Measurements from ENCODE around the gene GATA3. TPM values are rescaled to one million over a fixed set of nuclear protein-coding genes. Genes with fewer than 3 reads are reported as not detected.
A peak's percentile ranks its signal among the peaks of the same experiment; 100 is the strongest.

The GATA3 gene
- polyA plus RNA-seq, 1 donor from 2014 or later = not detected

- Histone ChIP-seq H3K4me2 (ENCODE audit: low read length) (no peak overlapping the region), H3K79me2 (replicated peaks; ENCODE audit: insufficient read depth, low read length) (no peaks in the 10 kb centered on the region), H2AFZ (ENCODE audit: low read depth, low read length) (no peak overlapping the region), H3K9me2 (ENCODE audit: insufficient read depth, low read length) (no peaks in the 10 kb centered on the region), H3K27me3 (ENCODE audit: insufficient read depth, low read depth, low read length) (peaks cover 100% of the 10 kb centered on the region), H3K9ac (ENCODE audit: low read length) (no peak overlapping the region), H3F3A (ENCODE audit: insufficient read depth, low read length, poor library complexity, severe bottlenecking) (no peaks in the 10 kb centered on the region), H3K36me3 (ENCODE audit: insufficient read depth, low read length) (no peaks in the 10 kb centered on the region), H3K27ac (ENCODE audit: low read length) (no peak overlapping the region), H3K4me3 (ENCODE audit: low read length) (no peak overlapping the region), H3K9me3 (ENCODE audit: low read length) (no peaks in the 10 kb centered on the region), H4K20me1 (ENCODE audit: insufficient read depth) (no peaks in the 10 kb centered on the region)
- TF ChIP-seq SMC3 (conservative IDR thresholded peaks at IDR 0.05; ENCODE audit: poor library complexity) = no peak
- peak; percentile 31 for TF ChIP-seq RAD21 (conservative IDR thresholded peaks at IDR 0.05)
- TF ChIP-seq MXI1 (conservative IDR thresholded peaks at IDR 0.05; ENCODE audit: poor library complexity, severe bottlenecking) = no peak
Measured at GRCh38 chr10:8056871-8057331, 2.4 kb downstream of the GATA3 start.

GRCh38 chr10:8057636-8058273, 3.3 kb downstream of the GATA3 start:
- Histone ChIP-seq H3K9ac (ENCODE audit: low read length) (no peak overlapping the region), H3K4me2 (ENCODE audit: low read length) (no peak overlapping the region), H3K9me3 (ENCODE audit: low read length) (no peaks in the 10 kb centered on the region), H4K20me1 (ENCODE audit: insufficient read depth) (no peaks in the 10 kb centered on the region), H2AFZ (ENCODE audit: low read depth, low read length) (no peak overlapping the region), H3K27me3 (ENCODE audit: insufficient read depth, low read depth, low read length) (peaks cover 100% of the 10 kb centered on the region), H3K27ac (ENCODE audit: low read length) (no peak overlapping the region), H3K9me2 (ENCODE audit: insufficient read depth, low read length) (no peaks in the 10 kb centered on the region), H3K36me3 (ENCODE audit: insufficient read depth, low read length) (no peaks in the 10 kb centered on the region), H3F3A (ENCODE audit: insufficient read depth, low read length, poor library complexity, severe bottlenecking) (no peaks in the 10 kb centered on the region), H3K79me2 (replicated peaks; ENCODE audit: insufficient read depth, low read length) (no peaks in the 10 kb centered on the region), H3K4me3 (ENCODE audit: low read length) (no peak overlapping the region)
- TF ChIP-seq RAD21 (conservative IDR thresholded peaks at IDR 0.05) (no peak), CTCF (IDR thresholded peaks at IDR 0.05; ENCODE audit: poor library complexity, severe bottlenecking) (no peak), EZH2 (IDR thresholded peaks at IDR 0.05; ENCODE audit: borderline replicate concordance, insufficient read depth, low read length, poor library complexity, severe bottlenecking) (no peak), POLR2AphosphoS5 (IDR thresholded peaks at IDR 0.05) (no peak), EP300 (conservative IDR thresholded peaks at IDR 0.05; ENCODE audit: poor library complexity, severe bottlenecking) (no peak), MXI1 (conservative IDR thresholded peaks at IDR 0.05; ENCODE audit: poor library complexity, severe bottlenecking) (no peak)

- Histone ChIP-seq H3F3A (ENCODE audit: insufficient read depth, low read length, poor library complexity, severe bottlenecking) (no peaks in the 10 kb centered on the region), H3K36me3 (ENCODE audit: insufficient read depth, low read length) (no peaks in the 10 kb centered on the region), H3K9me3 (ENCODE audit: low read length) (no peaks in the 10 kb centered on the region), H3K9ac (ENCODE audit: low read length) (no peak overlapping the region), H2AFZ (ENCODE audit: low read depth, low read length) (no peak overlapping the region), H3K4me2 (ENCODE audit: low read length) (no peak overlapping the region), H3K79me2 (replicated peaks; ENCODE audit: insufficient read depth, low read length) (no peaks in the 10 kb centered on the region), H3K9me2 (ENCODE audit: insufficient read depth, low read length) (no peaks in the 10 kb centered on the region), H3K27ac (ENCODE audit: low read length) (no peak overlapping the region), H4K20me1 (ENCODE audit: insufficient read depth) (no peaks in the 10 kb centered on the region), H3K27me3 (ENCODE audit: insufficient read depth, low read depth, low read length) (peaks cover 100% of the 10 kb centered on the region), H3K4me3 (ENCODE audit: low read length) (no peak overlapping the region)
- TF ChIP-seq EZH2 (IDR thresholded peaks at IDR 0.05; ENCODE audit: borderline replicate concordance, insufficient read depth, low read length, poor library complexity, severe bottlenecking) (peak; percentile 59), CTCF (IDR thresholded peaks at IDR 0.05; ENCODE audit: poor library complexity, severe bottlenecking) (no peak)
Measured at GRCh38 chr10:8058274-8059111, 4.0 kb downstream of the GATA3 start.

Data from neural cell (in vitro differentiated cells).